Activated CD4-positive, alpha-beta T cell treated with anti-CD3 and anti-CD28 coated beads for 36 hours (primary cell): ENCODE results near the gene ZDHHC19. TPM values are rescaled to one million over a fixed set of nuclear protein-coding genes. Genes with fewer than 3 reads are reported as not detected.
"Not testable (repeated sequence)": the region's sequence is repeated elsewhere in the genome, so short reads cannot be mapped to it uniquely, and the experiment has no call there.

ENCODE experiments used
- ATAC-seq: fragments of 200-7000 bp; cut with Tn5 transposase; one replicate; pipeline ENCODE4 v1.10.0; 2021; ENCODE audit warnings: mild to moderate bottlenecking, moderate library complexity
- CTCF ChIA-PET: fragments of 350-600 bp; sonication (Branson Sonifier 250); formaldehyde crosslinking; loops from one replicate; lab custom pipeline; 2021; ENCODE audit warnings: antibody characterized with exemption; lab: Charles Lee
- POLR2A ChIA-PET: fragments of 350-600 bp; sonication (Branson Sonifier 250); formaldehyde crosslinking; loops from one replicate; lab custom pipeline; 2021; ENCODE audit warnings: antibody characterized with exemption, inconsistent platforms; lab: Charles Lee
- DNase-seq: peaks from one replicate; pipeline ENCODE4 v3.0.0-alpha.2; 2020
- H3K27ac Mint-ChIP-seq: one replicate; pipeline ENCODE4 v1.8.0; 2021; ENCODE audit warnings: mixed read lengths
- H3K27me3 Mint-ChIP-seq: one replicate; pipeline ENCODE4 v1.8.0; 2021; ENCODE audit warnings: mixed read lengths
- H3K36me3 Mint-ChIP-seq: one replicate; pipeline ENCODE4 v1.8.0; 2021; ENCODE audit warnings: low read depth, mixed read lengths
- H3K4me1 Mint-ChIP-seq: one replicate; pipeline ENCODE4 v1.8.0; 2021; ENCODE audit warnings: mixed read lengths
- H3K4me3 Mint-ChIP-seq: one replicate; pipeline ENCODE4 v1.8.0; 2021; ENCODE audit warnings: mild to moderate bottlenecking, moderate library complexity, mixed read lengths
- H3K9me3 Mint-ChIP-seq: one replicate; pipeline ENCODE4 v1.8.0; 2021; ENCODE audit warnings: low read depth, mixed read lengths
- intact Hi-C, 2 experiments: fragments of 100-400 bp; cut with DNase I in 1 of 2; cut with micrococcal nuclease in 1 of 2; formaldehyde crosslinking; loops; one replicate each; pipeline versions ENCODE4 v1.14.2 to v1.15.1; 2022 to 2024; cut with DNase I, micrococcal nuclease
- total RNA-seq, 2 experiments: library from RNA; stranded (reverse); gene quantifications; one replicate each; pipeline ENCODE4 v1.2.3, GENCODE V29; 2021

ZDHHC19 gene
- total RNA-seq, 2 experiments from 2014 or later, result not detected

- peak; percentile 41 for DNase-seq
- ATAC-seq, result peak; percentile 4
- H3K36me3 Mint-ChIP-seq, result no peaks in the 10 kb centered on the region
- H3K9me3 Mint-ChIP-seq, result no peaks in the 10 kb centered on the region
- intact Hi-C loops, result no loop called here
- H3K27ac Mint-ChIP-seq, result peak overlapping the region; percentile 73
- H3K4me3 Mint-ChIP-seq, result peak overlapping the region; percentile 36
- CTCF ChIA-PET, result interaction anchor here (0.5 to 3.7 kb wide), 11 partner anchors 8 to 1740 kb away, joined by 3 to 30 read pairs (median 4); no protein-coding TSS in a partner anchor
- H3K4me1 Mint-ChIP-seq, result peaks cover 34% of the 10 kb centered on the region
- POLR2A ChIA-PET, result interaction anchor here (0.6 kb wide), 2 partner anchors 29 to 44 kb away, joined by 3 to 6 read pairs; no protein-coding TSS in a partner anchor
- no peaks in the 10 kb centered on the region for H3K27me3 Mint-ChIP-seq
These were observed 24.3 kb downstream of the ZDHHC19 start for GRCh38 chr3:196186651-196187573.

- H3K36me3 Mint-ChIP-seq, result no peaks in the 10 kb centered on the region
- CTCF ChIA-PET, result no interaction called here
- no peaks in the 10 kb centered on the region for H3K27me3 Mint-ChIP-seq
- no peak overlapping the region for H3K4me3 Mint-ChIP-seq
- no peaks in the 10 kb centered on the region for H3K9me3 Mint-ChIP-seq
- no peak for ATAC-seq
- intact Hi-C loops, result loop anchor here in 1 of 2 experiments (5.0 kb wide), 1 partner anchor 73 kb away; no protein-coding TSS in a partner anchor
- peaks cover 48% of the 10 kb centered on the region for H3K4me1 Mint-ChIP-seq
- DNase-seq, result no peak
- POLR2A ChIA-PET, result no interaction called here
- H3K27ac Mint-ChIP-seq, result no peak overlapping the region
These were observed 26.3 kb downstream of the ZDHHC19 start for GRCh38 chr3:196184881-196185280.

GRCh38 chr3:196184169-196184432 is 27.1 kb downstream of the ZDHHC19 start:
- H3K27me3 Mint-ChIP-seq, DNase-seq, H3K9me3 Mint-ChIP-seq, ATAC-seq, H3K4me3 Mint-ChIP-seq, H3K36me3 Mint-ChIP-seq, POLR2A ChIA-PET, H3K27ac Mint-ChIP-seq: not testable (repeated sequence)
- CTCF ChIA-PET, result interaction anchor here (0.6 to 1.0 kb wide), 2 partner anchors 8 to 110 kb away, joined by 3 to 4 read pairs; no protein-coding TSS in a partner anchor
- intact Hi-C loops, result loop anchor here in 1 of 2 experiments (5.0 kb wide), 1 partner anchor 72 kb away; no protein-coding TSS in a partner anchor
- H3K4me1 Mint-ChIP-seq, result peaks cover 56% of the 10 kb centered on the region

DNA sequence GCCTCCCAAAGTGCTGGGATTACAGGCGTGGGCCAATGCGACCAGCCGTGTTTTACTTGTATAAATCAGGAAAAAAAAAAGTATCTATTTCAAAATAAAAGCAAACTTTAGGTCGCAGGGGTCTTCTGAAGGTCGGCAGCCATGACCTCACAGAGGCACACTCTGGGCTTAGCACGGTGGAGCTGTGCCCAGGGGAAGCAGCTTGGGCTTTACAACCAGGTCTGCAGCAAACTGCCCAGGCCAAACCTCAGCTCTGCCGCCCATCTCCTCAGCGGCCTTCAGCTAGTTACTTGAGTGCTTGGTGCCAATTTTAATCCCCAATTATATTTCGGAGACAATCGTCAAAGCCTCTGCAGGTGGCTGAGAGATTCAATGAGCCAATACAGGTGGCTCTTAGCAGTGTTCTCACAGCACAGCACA is 30.1 kb downstream of the ZDHHC19 start:
- intact Hi-C loops, result loop anchor here in 1 of 2 experiments (5.0 kb wide), 1 partner anchor 69 kb away; no protein-coding TSS in a partner anchor

GRCh38 chr3:196180346-196180745 is 30.9 kb downstream of the ZDHHC19 start:
- POLR2A ChIA-PET, result interaction anchor here (0.9 kb wide), 1 partner anchor 102 kb away, joined by 3 read pairs; no protein-coding TSS in a partner anchor
- intact Hi-C loops, result loop anchor here in 1 of 2 experiments (5.0 kb wide), 1 partner anchor 68 kb away; no protein-coding TSS in a partner anchor
- ATAC-seq, result no peak
- CTCF ChIA-PET, result interaction anchor here (0.5 to 1.6 kb wide), 5 partner anchors 14 to 789 kb away, joined by 3 to 5 read pairs (median 4); no protein-coding TSS in a partner anchor
- peak overlapping the region; percentile 95 for H3K27ac Mint-ChIP-seq
- no peak for DNase-seq
- H3K4me3 Mint-ChIP-seq, result peak overlapping the region; percentile 37
- H3K36me3 Mint-ChIP-seq, result no peaks in the 10 kb centered on the region
- H3K27me3 Mint-ChIP-seq, result no peaks in the 10 kb centered on the region
- H3K4me1 Mint-ChIP-seq, result peaks cover 54% of the 10 kb centered on the region
- H3K9me3 Mint-ChIP-seq, result no peaks in the 10 kb centered on the region

More for the DNA sequence above, 30.1 kb downstream of the ZDHHC19 start:
- H3K9me3 Mint-ChIP-seq, result no peaks in the 10 kb centered on the region
- H3K4me3 Mint-ChIP-seq, result no peak overlapping the region
- ATAC-seq (no peak), DNase-seq (no peak)
- ChIA-PET POLR2A (interaction anchor here (0.9 kb wide), 1 partner anchor 103 kb away, joined by 3 read pairs; no protein-coding TSS in a partner anchor), CTCF (interaction anchor here (0.6 to 1.4 kb wide), 4 partner anchors 103 to 131 kb away, joined by 3 to 4 read pairs (median 3); no protein-coding TSS in a partner anchor)
- H3K4me1 Mint-ChIP-seq, result peaks cover 54% of the 10 kb centered on the region
- H3K27me3 Mint-ChIP-seq, result no peaks in the 10 kb centered on the region
- H3K36me3 Mint-ChIP-seq, result no peaks in the 10 kb centered on the region
- peak overlapping the region; percentile 95 for H3K27ac Mint-ChIP-seq

DNA sequence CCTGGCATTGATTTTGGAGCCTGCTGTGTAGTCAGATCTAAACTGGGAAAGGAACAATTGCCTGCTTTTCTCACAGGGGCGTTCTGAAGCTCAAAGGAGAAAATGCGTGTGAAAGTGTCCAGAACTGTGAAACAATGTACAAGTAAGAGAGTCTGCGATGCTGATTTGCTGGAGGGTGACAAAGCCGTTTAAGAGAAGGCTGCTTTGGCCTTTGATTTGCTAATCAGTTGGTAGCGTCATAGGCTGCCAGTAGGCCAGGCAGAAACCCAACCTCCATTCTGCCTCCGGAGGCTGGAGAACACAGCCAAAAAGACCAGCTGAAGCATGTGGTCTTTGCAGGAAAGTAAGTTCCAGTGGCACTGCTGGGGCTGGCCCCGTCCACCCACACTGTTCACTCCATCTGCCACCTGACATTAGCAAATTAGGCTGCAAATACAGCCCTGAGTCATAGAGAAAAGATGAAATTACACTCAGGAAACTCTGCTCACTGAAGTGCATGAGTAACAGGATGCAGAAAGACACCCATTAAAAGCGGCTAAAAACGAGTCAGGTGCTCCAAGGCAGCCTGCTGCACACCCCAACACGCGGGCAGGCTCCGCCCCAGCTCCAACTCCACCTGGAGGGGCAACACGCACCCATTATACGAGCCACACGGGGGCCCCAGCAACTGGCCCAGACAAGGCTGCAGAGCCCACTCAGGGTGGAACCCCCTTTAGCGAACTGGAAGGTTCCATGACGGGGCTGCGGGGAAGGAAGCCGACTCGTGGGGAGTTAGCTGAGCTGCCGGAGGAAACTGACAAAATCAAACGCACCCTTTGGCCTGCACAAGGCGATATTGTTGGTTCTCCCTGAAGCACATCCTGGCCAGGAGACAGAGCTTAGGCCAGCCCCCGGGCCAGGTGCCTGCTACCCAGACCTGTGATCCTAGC is 31.6 kb downstream of the ZDHHC19 start:
- Mint-ChIP-seq H3K36me3 (no peaks in the 10 kb centered on the region), H3K4me1 (peaks cover 54% of the 10 kb centered on the region), H3K9me3 (no peaks in the 10 kb centered on the region), H3K27ac (peak overlapping the region; percentile 95), H3K27me3 (no peaks in the 10 kb centered on the region), H3K4me3 (peak overlapping the region; percentile 37)
- CTCF ChIA-PET, result interaction anchor here (0.5 to 1.6 kb wide), 9 partner anchors 15 to 790 kb away, joined by 3 to 16 read pairs (median 4); no protein-coding TSS in a partner anchor
- intact Hi-C loops, result loop anchor here (1.0 to 5.0 kb wide), 8 partner anchors 12 to 272 kb away; partner anchors contain the start of genes TFRC (in 2 of the 2) and UBXN7 (in 1 of the 2)
- DNase-seq (peak; percentile 91), ATAC-seq (peak; percentile 85)
- POLR2A ChIA-PET, result interaction anchor here (0.6 to 1.1 kb wide), 3 partner anchors 13 to 246 kb away, joined by 3 to 6 read pairs (median 4); no protein-coding TSS in a partner anchor

DNA sequence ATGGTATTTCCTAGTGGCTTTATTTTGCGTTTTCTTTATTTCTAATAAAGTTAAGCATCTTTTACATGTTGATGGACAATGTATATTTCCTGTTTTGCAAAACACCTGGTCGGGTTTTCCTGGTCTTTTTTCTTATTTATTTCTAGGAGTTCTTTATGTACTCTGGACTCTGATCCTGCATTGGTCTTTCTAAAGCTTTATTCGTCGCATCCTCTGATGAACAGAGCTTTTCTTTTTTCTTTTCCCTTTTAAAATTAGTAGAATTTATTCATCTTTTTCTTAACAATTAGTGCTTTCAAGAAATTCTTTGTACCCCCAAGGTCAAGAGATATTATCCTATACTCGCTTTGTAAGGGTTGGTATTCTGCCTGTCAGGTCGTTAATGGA is 32.2 kb downstream of the ZDHHC19 start:
- ATAC-seq, result no peak
- no peaks in the 10 kb centered on the region for H3K9me3 Mint-ChIP-seq
- no peak for DNase-seq
- CTCF ChIA-PET, result interaction anchor here (0.8 to 1.6 kb wide), 5 partner anchors 18 to 153 kb away, joined by 3 to 16 read pairs (median 4); no protein-coding TSS in a partner anchor
- no peaks in the 10 kb centered on the region for H3K36me3 Mint-ChIP-seq
- H3K27me3 Mint-ChIP-seq, result no peaks in the 10 kb centered on the region
- H3K27ac Mint-ChIP-seq, result peak overlapping the region; percentile 95
- peaks cover 54% of the 10 kb centered on the region for H3K4me1 Mint-ChIP-seq
- POLR2A ChIA-PET, result interaction anchor here (0.6 to 1.1 kb wide), 4 partner anchors 13 to 251 kb away, joined by 3 to 7 read pairs (median 5); no protein-coding TSS in a partner anchor
- intact Hi-C loops, result loop anchor here (1.0 kb wide), 7 partner anchors 12 to 272 kb away; partner anchors contain the start of genes TFRC (in 2 of the 2) and UBXN7 (in 1 of the 2)
- H3K4me3 Mint-ChIP-seq, result peak overlapping the region; percentile 37

DNA sequence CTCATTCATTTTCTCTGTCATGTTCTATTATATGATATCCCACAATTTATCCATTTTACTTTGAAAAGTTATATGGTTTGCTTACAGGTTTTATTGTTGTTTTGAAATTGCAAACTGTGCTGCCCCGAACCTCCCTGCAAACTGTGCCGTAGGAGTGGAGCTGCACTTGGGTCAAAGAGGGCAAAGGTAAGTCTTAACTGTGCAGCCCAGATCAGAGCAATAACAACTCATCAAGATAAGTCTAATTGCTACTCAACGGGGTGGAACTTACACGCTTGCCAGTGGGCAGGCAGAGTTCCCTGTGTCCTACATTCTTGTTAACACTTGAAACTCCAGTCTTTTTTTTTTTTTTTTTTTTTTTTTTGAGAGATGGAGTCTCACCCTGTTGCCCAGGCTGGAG is 33.2 kb downstream of the ZDHHC19 start:
- ATAC-seq (no peak), DNase-seq (no peak)
- POLR2A ChIA-PET, result no interaction called here
- Mint-ChIP-seq H3K9me3 (no peaks in the 10 kb centered on the region), H3K27ac (no peak overlapping the region), H3K4me3 (no peak overlapping the region), H3K4me1 (peaks cover 44% of the 10 kb centered on the region), H3K36me3 (no peaks in the 10 kb centered on the region), H3K27me3 (no peaks in the 10 kb centered on the region)
- intact Hi-C loops, result no loop called here
- CTCF ChIA-PET, result no interaction called here

DNA sequence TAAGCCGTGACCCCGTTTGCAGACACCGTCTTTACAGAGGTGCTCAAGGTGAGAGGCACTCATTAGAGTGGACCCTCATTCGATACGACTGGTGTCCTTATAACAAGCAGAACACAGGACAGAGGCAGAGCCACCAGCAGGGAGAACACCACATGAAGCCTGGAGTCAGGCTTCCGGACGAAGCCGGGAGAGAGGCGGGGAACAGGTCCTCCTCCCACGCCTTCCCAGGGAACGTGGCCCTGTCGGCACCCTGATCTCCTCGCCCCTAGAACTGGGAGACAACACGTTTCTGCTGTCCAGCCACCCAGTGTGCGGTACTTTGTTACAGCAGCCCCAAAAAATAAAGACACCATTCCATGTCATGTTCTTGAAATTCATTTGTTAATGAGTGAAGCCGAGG is 33.6 kb downstream of the ZDHHC19 start:
- POLR2A ChIA-PET, result no interaction called here
- DNase-seq (no peak), ATAC-seq (no peak)
- intact Hi-C loops, result no loop called here
- no peaks in the 10 kb centered on the region for H3K9me3 Mint-ChIP-seq
- H3K4me3 Mint-ChIP-seq, result no peak overlapping the region
- peaks cover 40% of the 10 kb centered on the region for H3K4me1 Mint-ChIP-seq
- H3K27me3 Mint-ChIP-seq, result no peaks in the 10 kb centered on the region
- H3K36me3 Mint-ChIP-seq, result no peaks in the 10 kb centered on the region
- CTCF ChIA-PET, result no interaction called here
- H3K27ac Mint-ChIP-seq, result peak overlapping the region; percentile 3

GRCh38 chr3:196175722-196176121 is 35.5 kb downstream of the ZDHHC19 start:
- H3K36me3 Mint-ChIP-seq, result no peaks in the 10 kb centered on the region

More at GRCh38 chr3:196175722-196176121, 35.5 kb downstream of the ZDHHC19 start:
- ATAC-seq, result no peak
- Mint-ChIP-seq H3K27me3 (no peaks in the 10 kb centered on the region), H3K4me3 (no peak overlapping the region), H3K4me1 (peaks cover 22% of the 10 kb centered on the region), H3K9me3 (no peaks in the 10 kb centered on the region), H3K27ac (no peak overlapping the region)
- ChIA-PET CTCF (no interaction called here), POLR2A (no interaction called here)
- DNase-seq, result no peak
- intact Hi-C loops, result no loop called here
